T-helper 17 cell (primary cell): ENCODE data around the gene ARFIP1. TPM values are rescaled to one million over a fixed set of nuclear protein-coding genes. Genes with fewer than 3 reads are reported as not detected.

Source experiments
- ATAC-seq: fragments of 150-1000 bp; cut with Tn5 transposase; 2 replicates; pipeline ENCODE4 v1.10.0; 2021; ENCODE audit warnings: mild to moderate bottlenecking, moderate library complexity
- DNase-seq, 3 donors: peaks; one replicate each; pipeline versions ENCODE4 v3.0.0 to v3.0.0-alpha.2; 2020 to 2021
- H3K9me3 ChIP-seq: one replicate; pipeline ENCODE4 v1.7.0; 2013; ENCODE audit warnings: low read length, mild to moderate bottlenecking; ENCODE audit not compliant: control insufficient read depth, poor library complexity, severe bottlenecking
- H3K27ac Mint-ChIP-seq: one replicate; pipeline ENCODE4 v1.8.0; 2022; ENCODE audit warnings: mild to moderate bottlenecking, moderate library complexity, mixed read lengths
- H3K27me3 Mint-ChIP-seq: one replicate; pipeline ENCODE4 v1.8.0; 2022; ENCODE audit warnings: mixed read lengths
- H3K36me3 Mint-ChIP-seq: one replicate; pipeline ENCODE4 v1.8.0; 2022; ENCODE audit warnings: low read depth, mixed read lengths
- H3K4me1 Mint-ChIP-seq: one replicate; pipeline ENCODE4 v1.8.0; 2022; ENCODE audit warnings: mild to moderate bottlenecking, mixed read lengths
- H3K4me3 Mint-ChIP-seq: one replicate; pipeline ENCODE4 v1.8.0; 2022; ENCODE audit warnings: mild to moderate bottlenecking, moderate library complexity, mixed read lengths
- total RNA-seq, 4 donors: library from RNA in 2 of 4; stranded (reverse) in 2 of 4; gene quantifications; one replicate each; pipeline ENCODE4 v1.2.3 and lab custom pipeline; 2022 to 2026

ARFIP1 gene
- total RNA-seq, 2 donors from 2014 or later = 6.1 to 14.3 TPM

GRCh38 chr4:152944666-152945320, 165.0 kb downstream of the ARFIP1 start:
- Mint-ChIP-seq H3K4me1 (peaks cover 2% of the 10 kb centered on the region), H3K27ac (no peak overlapping the region), H3K27me3 (peaks cover 42% of the 10 kb centered on the region), H3K4me3 (no peak overlapping the region), H3K36me3 (peaks cover 2% of the 10 kb centered on the region)
- no peak for DNase-seq
- ATAC-seq = no peak
- H3K9me3 ChIP-seq = no peaks in the 10 kb centered on the region

DNA sequence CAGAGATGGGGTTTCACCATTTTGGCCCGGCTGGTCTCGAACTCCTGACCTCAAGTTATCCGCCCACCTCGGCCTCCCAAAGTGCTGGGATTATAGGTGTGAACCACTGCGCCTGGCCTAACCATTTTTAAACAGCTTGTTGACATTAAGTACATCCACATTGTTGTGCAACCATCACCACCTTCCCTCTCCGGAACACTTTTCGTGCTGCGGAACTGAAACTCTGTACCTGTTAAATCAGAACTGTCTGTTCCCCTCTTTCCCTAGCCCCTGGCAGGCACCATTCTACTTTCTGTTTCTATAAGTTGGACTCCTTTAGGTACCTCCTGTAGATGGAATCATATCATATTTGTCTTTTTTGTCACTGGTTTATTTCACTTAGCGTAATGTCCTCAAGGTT, 165.9 kb downstream of the ARFIP1 start:
- ATAC-seq (no peak), DNase-seq (no peak)
- no peak overlapping the region for H3K4me3 Mint-ChIP-seq
- peaks cover 40% of the 10 kb centered on the region for H3K27me3 Mint-ChIP-seq
- H3K27ac Mint-ChIP-seq = no peak overlapping the region
- peaks cover 2% of the 10 kb centered on the region for H3K4me1 Mint-ChIP-seq
- H3K36me3 Mint-ChIP-seq = peaks cover 2% of the 10 kb centered on the region
- H3K9me3 ChIP-seq = no peaks in the 10 kb centered on the region

DNA sequence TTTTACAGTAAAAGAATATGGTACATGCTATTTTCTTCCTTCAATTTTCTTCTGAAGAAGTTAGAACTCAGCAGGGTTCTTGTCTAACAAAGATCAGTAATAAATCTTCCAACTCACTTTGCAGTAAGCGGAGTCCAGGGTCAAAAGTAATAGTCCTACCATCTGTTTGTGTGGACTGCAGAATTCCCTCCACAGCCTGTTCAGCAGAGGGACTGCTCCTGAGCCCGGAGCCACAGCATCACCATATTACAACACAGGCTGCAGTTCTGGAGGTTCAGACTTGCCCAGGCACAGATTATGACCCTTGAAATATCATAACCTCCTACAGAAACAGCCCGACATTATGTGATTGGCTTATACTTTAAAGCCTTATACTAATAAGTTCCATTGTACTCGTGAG, 166.7 kb downstream of the ARFIP1 start:
- Mint-ChIP-seq H3K4me3 (no peak overlapping the region), H3K27ac (no peak overlapping the region), H3K36me3 (peaks cover 2% of the 10 kb centered on the region), H3K27me3 (peaks cover 48% of the 10 kb centered on the region), H3K4me1 (peaks cover 2% of the 10 kb centered on the region)
- DNase-seq = no peak
- ATAC-seq = no peak
- no peaks in the 10 kb centered on the region for H3K9me3 ChIP-seq

- H3K9me3 ChIP-seq = no peaks in the 10 kb centered on the region
- peaks cover 2% of the 10 kb centered on the region for H3K4me1 Mint-ChIP-seq
- no peak for ATAC-seq
- no peak for DNase-seq
- H3K27me3 Mint-ChIP-seq = peaks cover 48% of the 10 kb centered on the region
- peaks cover 2% of the 10 kb centered on the region for H3K36me3 Mint-ChIP-seq
- H3K27ac Mint-ChIP-seq = no peak overlapping the region
- H3K4me3 Mint-ChIP-seq = no peak overlapping the region
These were observed 167.6 kb downstream of the ARFIP1 start for GRCh38 chr4:152947311-152947710.

- H3K4me3 Mint-ChIP-seq = no peak overlapping the region
- ATAC-seq = no peak
These were observed 170.2 kb downstream of the ARFIP1 start for GRCh38 chr4:152949930-152950329.

DNA sequence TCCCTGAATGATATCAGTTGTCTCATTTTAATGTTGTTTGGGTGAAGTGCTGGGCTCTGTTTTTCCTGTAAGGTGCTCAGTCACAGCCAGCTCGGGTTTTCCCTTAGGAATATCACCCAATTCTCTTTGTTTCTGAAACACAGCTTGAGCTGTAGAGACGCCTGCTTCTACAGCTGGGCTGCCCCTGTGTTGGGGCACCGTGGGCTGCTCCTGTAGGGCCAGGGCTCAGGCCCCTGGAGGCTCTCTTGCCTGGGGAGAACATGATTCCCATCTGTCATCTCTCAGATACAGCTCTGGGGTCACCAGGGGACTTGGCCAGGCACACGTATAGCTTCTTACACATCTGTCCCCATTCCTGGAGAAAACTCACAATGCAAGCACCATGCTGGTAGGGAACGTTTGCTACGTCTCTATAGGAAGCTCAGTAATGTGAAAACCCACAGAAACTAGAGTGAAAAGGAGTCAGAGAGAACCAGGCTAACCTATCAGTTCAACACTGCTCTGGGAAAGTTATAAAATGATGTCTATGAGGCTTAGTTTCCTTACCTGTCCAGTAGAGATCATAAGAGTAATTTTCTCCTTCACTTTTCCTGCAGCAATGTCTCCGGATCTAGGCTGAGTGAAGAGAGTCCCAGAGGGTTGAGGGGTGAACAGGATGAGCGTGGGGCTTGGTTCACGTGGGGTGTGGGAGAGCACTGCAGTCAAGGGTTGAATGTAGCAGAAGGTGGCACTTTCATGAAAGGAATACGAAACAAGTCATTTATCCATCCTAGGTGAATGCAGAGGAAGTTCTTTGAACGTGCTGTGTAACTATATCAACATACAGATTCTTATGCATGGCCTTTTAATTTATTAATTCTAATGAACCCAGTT, 170.9 kb downstream of the ARFIP1 start:
- ATAC-seq = no peak
- H3K9me3 ChIP-seq = no peaks in the 10 kb centered on the region
- no peak for DNase-seq
- Mint-ChIP-seq H3K4me3 (no peak overlapping the region), H3K4me1 (peaks cover 2% of the 10 kb centered on the region), H3K27me3 (peaks cover 44% of the 10 kb centered on the region), H3K36me3 (peaks cover 2% of the 10 kb centered on the region), H3K27ac (no peak overlapping the region)

More at GRCh38 chr4:152949930-152950329, 170.2 kb downstream of the ARFIP1 start:
- H3K27ac Mint-ChIP-seq = no peak overlapping the region
- peaks cover 2% of the 10 kb centered on the region for H3K4me1 Mint-ChIP-seq
- peaks cover 45% of the 10 kb centered on the region for H3K27me3 Mint-ChIP-seq
- no peak for DNase-seq
- H3K36me3 Mint-ChIP-seq = peaks cover 2% of the 10 kb centered on the region
- no peaks in the 10 kb centered on the region for H3K9me3 ChIP-seq

GRCh38 chr4:152951348-152951747, 171.6 kb downstream of the ARFIP1 start:
- H3K27ac Mint-ChIP-seq = no peak overlapping the region
- no peak overlapping the region for H3K4me3 Mint-ChIP-seq
- H3K36me3 Mint-ChIP-seq = peaks cover 2% of the 10 kb centered on the region
- no peak for DNase-seq
- ATAC-seq = no peak
- no peaks in the 10 kb centered on the region for H3K9me3 ChIP-seq
- H3K4me1 Mint-ChIP-seq = no peaks in the 10 kb centered on the region
- peaks cover 39% of the 10 kb centered on the region for H3K27me3 Mint-ChIP-seq

DNA sequence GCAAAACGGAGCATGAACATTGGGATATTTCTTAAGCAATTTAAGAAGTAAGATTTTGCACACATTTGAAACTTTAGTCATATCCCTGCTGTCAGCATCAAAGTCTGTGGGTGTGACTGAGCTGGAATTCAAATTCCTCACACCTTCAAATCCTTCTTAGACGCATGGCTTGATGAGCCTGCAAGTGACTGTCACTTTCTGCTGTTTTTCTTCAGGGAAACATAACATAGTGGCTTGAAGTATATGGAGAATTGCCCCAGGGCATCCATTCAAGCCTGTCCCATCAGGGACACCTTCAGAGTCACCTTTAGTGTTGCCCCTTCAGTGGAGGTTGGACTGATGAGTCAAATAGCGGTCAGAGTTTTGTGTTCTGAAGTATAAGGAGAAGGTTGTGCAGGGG, 173.8 kb downstream of the ARFIP1 start:
- no peak for ATAC-seq
- H3K27me3 Mint-ChIP-seq = peaks cover 28% of the 10 kb centered on the region
- H3K4me3 Mint-ChIP-seq = no peak overlapping the region
- peaks cover 2% of the 10 kb centered on the region for H3K36me3 Mint-ChIP-seq
- H3K9me3 ChIP-seq = no peaks in the 10 kb centered on the region
- H3K27ac Mint-ChIP-seq = no peak overlapping the region
- no peak for DNase-seq
- no peaks in the 10 kb centered on the region for H3K4me1 Mint-ChIP-seq

- no peaks in the 10 kb centered on the region for H3K4me1 Mint-ChIP-seq
- no peak overlapping the region for H3K27ac Mint-ChIP-seq
- H3K27me3 Mint-ChIP-seq = peaks cover 27% of the 10 kb centered on the region
These were observed 175.0 kb downstream of the ARFIP1 start for GRCh38 chr4:152954741-152955140.

DNA sequence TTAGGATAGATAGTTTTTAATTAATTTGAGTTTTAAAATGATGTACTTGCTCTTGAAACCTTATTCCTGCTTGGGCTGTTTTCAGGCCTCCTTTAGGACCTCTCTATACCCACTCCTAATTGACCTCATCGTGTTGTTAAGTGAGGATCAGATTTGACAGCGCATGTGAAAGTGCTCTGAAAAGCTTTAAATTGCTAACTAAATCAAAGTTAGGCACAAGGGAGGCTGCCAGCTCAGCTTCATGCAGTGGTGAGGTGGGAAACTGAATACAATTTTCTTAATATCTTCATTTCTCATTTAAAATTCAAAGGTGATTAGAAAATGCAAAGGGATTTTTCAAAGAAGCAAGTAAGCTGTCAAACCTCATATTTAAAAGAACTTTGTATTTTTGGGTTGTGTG, 176.4 kb downstream of the ARFIP1 start:
- H3K27ac Mint-ChIP-seq = no peak overlapping the region
- H3K36me3 Mint-ChIP-seq = peaks cover 2% of the 10 kb centered on the region
- no peaks in the 10 kb centered on the region for H3K4me1 Mint-ChIP-seq
- H3K9me3 ChIP-seq = no peaks in the 10 kb centered on the region
- DNase-seq (no peak), ATAC-seq (no peak)
- no peak overlapping the region for H3K4me3 Mint-ChIP-seq
- H3K27me3 Mint-ChIP-seq = peaks cover 18% of the 10 kb centered on the region

More at GRCh38 chr4:152954741-152955140, 175.0 kb downstream of the ARFIP1 start:
- H3K4me3 Mint-ChIP-seq = no peak overlapping the region
- ATAC-seq (no peak), DNase-seq (no peak)
- H3K9me3 ChIP-seq = no peaks in the 10 kb centered on the region
- H3K36me3 Mint-ChIP-seq = peaks cover 2% of the 10 kb centered on the region

DNA sequence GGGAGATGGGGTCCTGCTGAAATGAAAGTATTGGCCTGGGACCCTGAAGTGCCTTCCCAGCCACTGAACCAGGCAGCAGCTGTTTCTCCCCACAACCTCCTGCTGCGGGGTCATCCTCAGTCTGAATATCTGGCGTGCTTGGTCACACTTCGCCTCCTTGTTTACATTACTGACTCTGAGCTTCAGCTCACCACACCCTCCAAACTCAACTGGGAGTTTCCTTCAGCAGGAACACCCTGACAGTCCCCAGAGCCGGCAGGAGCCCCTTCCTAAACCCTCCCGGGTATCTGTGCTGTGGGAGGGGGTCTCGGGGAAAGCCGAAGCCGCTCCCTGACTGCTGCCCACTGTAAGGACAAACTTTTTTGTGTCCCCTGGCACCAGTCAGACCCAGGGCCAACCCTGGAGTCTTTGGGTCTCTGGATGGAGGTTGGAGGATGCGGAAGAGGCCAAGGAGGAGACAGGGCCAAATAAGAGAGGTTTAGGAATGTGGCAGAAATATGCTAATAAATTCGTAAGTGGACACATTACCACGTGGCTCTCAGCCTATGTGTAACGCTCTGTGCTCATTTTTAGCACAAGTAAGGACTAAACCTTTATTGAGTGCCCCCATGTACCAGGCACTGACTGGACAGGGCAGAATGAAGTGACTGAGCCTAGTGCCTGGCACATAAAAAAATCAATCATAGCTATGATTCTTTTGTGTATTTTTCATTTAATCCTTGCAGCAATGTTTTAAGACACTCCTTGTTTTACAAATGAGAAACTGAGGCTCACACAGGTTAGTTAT, 177.1 kb downstream of the ARFIP1 start:
- H3K27me3 Mint-ChIP-seq = peaks cover 20% of the 10 kb centered on the region
- H3K27ac Mint-ChIP-seq = no peak overlapping the region
- no peaks in the 10 kb centered on the region for H3K4me1 Mint-ChIP-seq
- H3K36me3 Mint-ChIP-seq = peaks cover 2% of the 10 kb centered on the region
- no peak overlapping the region for H3K4me3 Mint-ChIP-seq
- no peaks in the 10 kb centered on the region for H3K9me3 ChIP-seq
- DNase-seq (no peak), ATAC-seq (no peak)

DNA sequence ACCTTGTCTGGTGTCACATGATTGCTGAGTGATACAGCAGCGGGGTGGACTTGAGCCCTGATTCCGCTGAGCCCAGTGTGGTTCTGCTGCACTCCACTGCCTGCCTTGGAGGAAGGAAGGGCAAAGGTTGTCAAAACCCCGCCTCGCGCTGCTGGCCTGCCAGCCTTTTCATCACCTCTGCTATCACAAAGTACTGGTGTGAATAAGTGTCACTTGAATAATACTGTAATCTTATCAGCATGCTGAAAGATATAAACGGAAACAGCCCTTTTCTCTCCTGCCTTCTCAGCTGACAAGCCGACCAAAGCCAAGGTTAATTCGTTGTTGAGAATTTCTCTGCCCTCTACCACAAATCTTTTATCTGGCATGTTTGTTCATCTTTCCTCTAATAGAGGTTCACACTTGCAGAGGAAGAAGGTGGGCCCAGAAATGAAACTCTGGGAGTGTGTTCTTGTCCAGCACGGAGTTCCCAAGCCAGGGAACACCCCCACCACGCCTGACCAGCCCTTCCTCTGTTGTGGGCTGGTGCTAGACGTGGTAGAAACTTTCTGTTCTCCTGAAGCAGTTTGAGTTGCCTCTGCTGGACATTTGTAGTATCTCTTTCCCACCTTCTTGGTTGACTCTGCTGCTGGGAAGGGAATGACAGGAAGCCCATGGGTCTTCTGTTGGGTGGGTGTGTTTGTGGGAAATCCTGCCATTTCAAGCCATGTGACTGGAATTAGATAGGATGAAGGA, 177.8 kb downstream of the ARFIP1 start:
- no peak overlapping the region for H3K4me3 Mint-ChIP-seq
- H3K27me3 Mint-ChIP-seq = peaks cover 22% of the 10 kb centered on the region
- H3K27ac Mint-ChIP-seq = no peak overlapping the region

More for the DNA sequence above, 177.8 kb downstream of the ARFIP1 start:
- Mint-ChIP-seq H3K36me3 (peaks cover 2% of the 10 kb centered on the region), H3K4me1 (no peaks in the 10 kb centered on the region)
- H3K9me3 ChIP-seq = no peaks in the 10 kb centered on the region
- DNase-seq (no peak), ATAC-seq (no peak)
